Left ventricle myocardium inferior (tissue), 1 donor: Measurements from ENCODE around the gene AFDN. TPM values are rescaled to one million over a fixed set of nuclear protein-coding genes. Genes with fewer than 3 reads are reported as not detected.
A peak's percentile ranks its signal among the peaks of the same experiment; 100 is the strongest.

Experiments used
- DNase-seq: peaks from one replicate; pipeline ENCODE4 v3.0.0-alpha.2; 2020
- H3K27ac ChIP-seq: fragments of 200-600 bp; replicated peaks from 2 replicates; pipeline ENCODE4 v1.8.0; 2021
- H3K27me3 ChIP-seq: fragments of 200-600 bp; 2 replicates; pipeline ENCODE4 v1.8.0; 2021; ENCODE audit warnings: low read depth
- H3K36me3 ChIP-seq: fragments of 200-600 bp; 2 replicates; pipeline ENCODE4 v1.8.0; 2021
- H3K4me1 ChIP-seq: fragments of 200-600 bp; 2 replicates; pipeline ENCODE4 v1.8.0; 2021
- H3K4me3 ChIP-seq: fragments of 200-600 bp; 2 replicates; pipeline ENCODE4 v1.8.0; 2021; ENCODE audit warnings: mild to moderate bottlenecking, moderate library complexity
- H3K9me3 ChIP-seq: fragments of 200-600 bp; replicated peaks from 2 replicates; pipeline ENCODE4 v1.8.0; 2021
- intact Hi-C: fragments of 100-400 bp; cut with micrococcal nuclease; formaldehyde crosslinking; loops from one replicate; pipeline ENCODE4 v1.11.0; 2022
- total RNA-seq: library from RNA; stranded (reverse); fragmentation: NEBNext Ultra II Directional; extraction: Animal tissue kit (Norgen Biotek cat#: 25700); gene quantifications from one replicate; pipeline ENCODE4 v1.2.1, GENCODE V29; 2021
- TF ChIP-seq, protein P1 (sequence below): fragments of 200-600 bp; IDR thresholded peaks from 2 replicates; pipeline ENCODE4 v1.8.0; 2021; ENCODE audit warnings: antibody characterized with exemption, mild to moderate bottlenecking, borderline replicate concordance
- donor health status: DM: no; HTN: yes; CAD: no; lungs with severe emphysema.

The AFDN gene
- total RNA-seq, 1 donor from 2014 or later: 54.9 TPM

DNA sequence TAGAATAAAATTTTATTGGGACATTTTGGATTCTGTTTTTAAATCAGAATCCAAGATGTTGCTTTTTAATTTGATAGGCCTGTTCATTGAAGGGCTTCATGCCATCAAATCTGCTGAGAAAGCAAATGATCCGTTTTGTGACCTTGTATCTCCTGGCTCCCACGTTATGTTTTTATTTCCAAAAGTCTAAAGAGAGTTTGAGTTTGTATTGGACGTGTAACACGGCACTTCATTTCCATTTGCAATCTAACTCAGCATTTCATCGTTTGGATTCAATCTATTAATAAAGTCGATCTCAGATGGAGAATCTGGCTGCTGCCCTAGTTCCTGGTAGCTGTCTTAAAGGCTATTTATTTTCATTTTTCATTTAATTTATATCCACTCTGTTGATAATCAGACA, 187.7 kb downstream of the AFDN start:
- TF ChIP-seq, protein P1, sequence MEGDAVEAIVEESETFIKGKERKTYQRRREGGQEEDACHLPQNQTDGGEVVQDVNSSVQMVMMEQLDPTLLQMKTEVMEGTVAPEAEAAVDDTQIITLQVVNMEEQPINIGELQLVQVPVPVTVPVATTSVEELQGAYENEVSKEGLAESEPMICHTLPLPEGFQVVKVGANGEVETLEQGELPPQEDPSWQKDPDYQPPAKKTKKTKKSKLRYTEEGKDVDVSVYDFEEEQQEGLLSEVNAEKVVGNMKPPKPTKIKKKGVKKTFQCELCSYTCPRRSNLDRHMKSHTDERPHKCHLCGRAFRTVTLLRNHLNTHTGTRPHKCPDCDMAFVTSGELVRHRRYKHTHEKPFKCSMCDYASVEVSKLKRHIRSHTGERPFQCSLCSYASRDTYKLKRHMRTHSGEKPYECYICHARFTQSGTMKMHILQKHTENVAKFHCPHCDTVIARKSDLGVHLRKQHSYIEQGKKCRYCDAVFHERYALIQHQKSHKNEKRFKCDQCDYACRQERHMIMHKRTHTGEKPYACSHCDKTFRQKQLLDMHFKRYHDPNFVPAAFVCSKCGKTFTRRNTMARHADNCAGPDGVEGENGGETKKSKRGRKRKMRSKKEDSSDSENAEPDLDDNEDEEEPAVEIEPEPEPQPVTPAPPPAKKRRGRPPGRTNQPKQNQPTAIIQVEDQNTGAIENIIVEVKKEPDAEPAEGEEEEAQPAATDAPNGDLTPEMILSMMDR: no peak
- no peaks in the 10 kb centered on the region for H3K27me3 ChIP-seq
- peak overlapping the region; percentile 35 for H3K27ac ChIP-seq
- H3K36me3 ChIP-seq: no peaks in the 10 kb centered on the region
- no peak overlapping the region for H3K4me3 ChIP-seq
- DNase-seq: no peak
- peaks cover 26% of the 10 kb centered on the region for H3K9me3 ChIP-seq
- intact Hi-C loops: no loop called here
- peaks cover 24% of the 10 kb centered on the region for H3K4me1 ChIP-seq

DNA sequence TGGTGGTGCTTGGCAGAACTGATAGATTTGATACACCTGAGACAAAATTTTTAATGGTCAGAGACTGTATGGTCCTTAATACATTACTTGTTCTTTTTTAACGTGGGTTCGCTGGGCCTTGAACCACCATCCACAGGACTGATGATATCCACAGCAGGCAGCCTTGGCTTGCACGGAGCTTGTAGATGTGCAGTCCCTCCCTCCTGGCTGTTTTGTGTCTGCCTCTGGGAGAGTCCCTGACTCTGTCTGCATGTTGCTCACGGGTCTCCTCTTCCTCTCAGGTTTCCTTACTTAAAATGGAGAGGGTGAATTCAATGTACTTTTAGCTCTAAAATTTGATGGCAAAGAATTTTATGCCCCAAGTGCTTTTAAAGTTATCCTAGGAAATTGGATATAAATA, 188.3 kb downstream of the AFDN start:
- no peak for DNase-seq
- no peak overlapping the region for H3K27ac ChIP-seq
- peaks cover 26% of the 10 kb centered on the region for H3K9me3 ChIP-seq
- peaks cover 24% of the 10 kb centered on the region for H3K4me1 ChIP-seq
- no peaks in the 10 kb centered on the region for H3K36me3 ChIP-seq
- TF ChIP-seq, protein P1: no peak
- H3K4me3 ChIP-seq: no peak overlapping the region
- H3K27me3 ChIP-seq: no peaks in the 10 kb centered on the region
- intact Hi-C loops: no loop called here

DNA sequence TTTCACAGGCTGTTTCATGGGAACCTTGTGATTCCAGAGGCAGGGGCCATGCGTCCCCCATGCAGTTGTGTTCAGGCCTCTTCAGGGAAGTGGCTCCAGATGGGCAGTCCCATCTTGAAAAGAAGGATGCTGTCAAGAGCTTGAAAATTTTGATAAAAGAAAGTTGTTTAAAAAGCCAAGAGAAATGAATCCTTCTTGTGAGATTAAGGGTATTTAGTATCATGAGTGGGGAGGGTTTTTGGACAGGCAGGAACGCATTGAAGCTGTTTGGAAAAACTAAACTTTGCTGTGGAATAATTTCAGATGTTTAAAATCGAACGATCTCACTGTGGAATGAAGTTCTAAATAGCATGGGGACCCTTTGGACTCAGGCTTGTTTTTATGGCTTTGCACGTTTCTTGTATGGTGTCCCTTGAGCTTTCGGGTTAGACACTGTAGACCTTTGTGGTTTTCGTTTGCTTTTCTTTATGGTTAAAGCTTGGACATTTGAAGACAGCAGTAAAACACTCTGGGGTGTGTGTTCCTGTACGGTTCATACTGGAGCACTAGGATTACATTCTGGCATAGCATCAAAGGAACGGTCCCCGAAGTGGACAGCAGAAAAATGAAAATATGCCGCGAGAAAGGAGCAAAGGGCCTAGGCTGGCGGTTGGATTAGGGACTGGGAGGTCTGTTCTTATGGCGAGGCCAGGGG, 188.9 kb downstream of the AFDN start:
- intact Hi-C loops: no loop called here
- H3K4me1 ChIP-seq: peaks cover 24% of the 10 kb centered on the region
- H3K36me3 ChIP-seq: no peaks in the 10 kb centered on the region
- TF ChIP-seq, protein P1: no peak
- H3K27me3 ChIP-seq: no peaks in the 10 kb centered on the region
- no peak for DNase-seq
- H3K27ac ChIP-seq: no peak overlapping the region
- H3K4me3 ChIP-seq: no peak overlapping the region
- H3K9me3 ChIP-seq: peaks cover 20% of the 10 kb centered on the region

DNA sequence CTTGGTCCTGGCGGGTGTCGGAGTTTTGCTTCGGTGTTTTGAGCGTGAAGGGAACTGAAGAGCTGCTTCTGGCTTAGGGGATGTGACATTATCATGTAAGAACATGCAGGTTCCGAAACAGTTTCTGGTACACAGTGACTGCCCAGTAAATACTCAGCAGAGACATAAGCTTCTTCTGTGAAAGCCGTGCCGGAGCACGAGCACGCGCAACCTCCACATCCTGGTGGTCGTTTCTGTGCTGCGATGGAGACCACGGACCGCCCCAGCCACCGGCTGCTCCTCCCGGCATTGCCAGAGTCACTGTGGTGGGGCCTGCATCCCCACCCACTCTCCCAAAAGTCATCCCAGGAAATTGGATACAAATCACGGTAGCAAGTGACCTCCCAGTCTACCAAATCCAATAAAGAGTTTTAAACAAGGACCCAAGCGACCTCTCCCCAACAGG, 189.5 kb downstream of the AFDN start:
- Histone ChIP-seq H3K9me3 (peaks cover 14% of the 10 kb centered on the region), H3K27me3 (no peaks in the 10 kb centered on the region), H3K36me3 (no peaks in the 10 kb centered on the region), H3K27ac (no peak overlapping the region), H3K4me3 (no peak overlapping the region), H3K4me1 (peaks cover 24% of the 10 kb centered on the region)
- TF ChIP-seq, protein P1: no peak
- no peak for DNase-seq
- intact Hi-C loops: no loop called here

DNA sequence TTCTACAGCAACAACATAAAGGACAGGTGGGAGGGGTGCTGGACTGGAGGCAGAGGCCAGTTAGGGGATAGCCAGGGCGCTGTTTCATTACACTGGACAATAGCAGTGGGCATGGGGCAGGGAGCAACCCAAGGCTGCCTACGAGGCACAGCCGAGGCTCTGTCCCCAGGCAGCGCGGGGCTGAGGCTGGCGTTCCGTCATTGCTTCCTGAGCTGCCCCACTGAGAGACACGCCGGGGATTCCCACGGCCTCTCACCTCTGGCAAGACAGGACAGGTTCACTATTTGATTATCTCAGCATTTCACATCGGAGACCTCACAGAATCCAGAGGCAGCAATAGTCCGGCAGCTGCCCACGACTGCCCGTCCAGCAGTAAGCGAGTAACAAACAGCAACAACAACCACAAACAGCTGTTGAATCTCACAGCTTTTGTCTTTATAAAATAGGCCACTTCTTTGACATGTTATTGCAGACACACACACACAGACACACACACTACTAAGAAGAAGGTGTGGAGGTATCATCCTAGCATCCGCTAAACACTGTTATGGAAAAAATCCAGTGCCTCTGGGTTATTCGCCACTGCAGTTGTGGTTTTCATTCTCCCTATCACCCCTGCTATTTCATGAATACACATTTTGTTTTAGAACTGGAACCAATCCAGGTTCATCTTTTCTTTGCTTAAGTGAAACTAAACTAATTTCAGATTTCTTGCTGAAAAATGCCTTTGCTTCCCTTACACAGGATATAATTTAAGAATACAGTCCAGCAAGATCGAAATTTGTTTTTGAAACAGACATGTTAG, 190.2 kb downstream of the AFDN start:
- H3K27me3 ChIP-seq: no peaks in the 10 kb centered on the region
- H3K4me3 ChIP-seq: no peak overlapping the region
- TF ChIP-seq, protein P1: no peak
- H3K27ac ChIP-seq: no peak overlapping the region
- DNase-seq: no peak
- H3K4me1 ChIP-seq: peaks cover 24% of the 10 kb centered on the region
- peaks cover 7% of the 10 kb centered on the region for H3K9me3 ChIP-seq
- intact Hi-C loops: no loop called here
- H3K36me3 ChIP-seq: no peaks in the 10 kb centered on the region
